Activated naive CD4-positive, alpha-beta T cell (primary cell): Measurements from ENCODE around the gene MCCC1.
"Not testable (repeated sequence)": the region's sequence is repeated elsewhere in the genome, so short reads cannot be mapped to it uniquely, and the experiment has no call there.

Source experiments
- DNase-seq, 4 experiments: peaks; one replicate each; lab custom pipeline; 2025; lab: John Stamatoyannopoulos, UW

Gene MCCC1

GRCh38 chr3:183103950-183104349 lies 4.7 kb upstream of the MCCC1 start:
- not testable (repeated sequence) for DNase-seq

DNA sequence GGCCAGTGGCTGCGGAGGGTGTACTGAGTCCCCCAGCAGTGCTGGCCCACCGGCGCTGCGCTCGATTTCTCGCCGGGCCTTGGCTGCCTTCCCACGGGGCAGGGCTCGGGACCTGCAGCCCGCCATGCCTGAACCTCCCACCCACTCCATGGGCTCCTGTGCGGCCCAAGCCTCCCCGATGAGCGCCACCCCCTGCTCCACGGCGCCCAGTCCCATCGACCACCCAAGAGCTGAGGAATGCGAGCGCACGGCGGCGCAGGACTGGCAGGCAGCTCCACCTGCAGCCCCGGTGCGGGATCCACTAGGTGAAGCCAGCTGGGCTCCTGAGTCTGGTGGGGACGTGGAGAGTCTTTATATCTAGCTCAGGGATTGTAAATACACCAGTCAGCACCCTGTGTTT lies 1.7 kb upstream of the MCCC1 start:
- not testable (repeated sequence) for DNase-seq

DNA sequence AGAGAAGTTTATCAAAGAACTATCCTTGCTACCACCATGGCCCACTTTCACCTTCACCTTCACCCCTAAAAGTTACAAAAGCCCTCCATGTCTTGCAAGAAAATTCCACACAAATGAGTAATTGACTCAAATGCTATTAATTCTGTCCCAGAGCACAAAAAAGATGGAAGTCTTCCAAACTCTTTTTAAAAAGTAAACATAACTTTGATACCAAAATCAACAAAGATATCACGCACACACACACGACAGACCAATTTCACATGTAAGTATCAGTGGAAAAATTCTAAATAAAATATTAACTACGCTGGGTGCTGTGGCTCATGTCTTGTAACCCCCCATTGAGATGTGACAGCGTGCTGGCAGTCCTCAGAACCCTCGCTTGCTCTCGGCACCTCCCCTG lies 1.1 kb upstream of the MCCC1 start:
- no peak for DNase-seq

GRCh38 chr3:183099838-183100204 lies 525 bp upstream of the MCCC1 start:
- no peak for DNase-seq

DNA sequence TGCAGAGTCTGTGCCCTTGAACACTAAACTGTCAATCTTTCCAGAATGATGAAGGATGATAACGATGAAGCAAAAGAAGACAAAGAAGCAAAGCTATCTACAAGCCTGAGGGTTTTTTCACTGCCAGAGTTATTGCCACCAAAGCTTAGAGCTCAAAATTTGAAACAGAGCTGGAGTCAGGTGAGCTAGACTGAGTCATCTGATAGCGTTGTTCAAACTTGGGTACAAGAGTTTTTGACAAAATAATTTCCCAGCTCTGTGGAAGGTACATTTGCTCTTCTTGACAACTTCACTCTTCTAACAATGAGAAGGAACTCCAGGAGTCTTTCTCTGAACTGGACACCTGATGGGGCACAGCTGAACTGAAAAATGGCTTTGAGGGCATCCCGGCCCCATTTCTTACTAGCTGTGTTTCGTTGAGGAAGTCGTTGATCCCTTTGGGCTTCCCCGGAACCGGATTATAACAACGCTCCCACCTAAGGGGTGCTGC lies 715 bp downstream of the MCCC1 start:
- DNase-seq, result no peak

- no peak for DNase-seq
Observed at GRCh38 chr3:183094711-183095110, 4.6 kb downstream of the MCCC1 start.

DNA sequence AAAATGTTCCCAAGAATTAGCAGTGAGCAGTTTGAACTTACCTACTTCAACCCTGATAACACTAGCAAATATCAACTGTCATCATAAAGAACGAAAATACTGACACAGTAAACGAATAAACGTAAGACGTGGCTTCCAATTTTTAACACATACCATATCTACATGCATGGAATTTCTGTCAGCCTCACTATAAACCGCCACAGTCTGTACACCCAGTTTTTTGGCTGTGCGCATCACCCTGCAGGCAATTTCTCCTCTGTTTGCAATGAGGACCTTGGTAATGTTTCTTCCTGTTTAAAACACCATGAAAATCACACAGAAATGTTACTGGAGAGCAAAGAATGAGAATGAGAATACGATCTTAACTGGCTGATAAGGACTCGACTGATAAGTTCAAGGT lies 7.0 kb downstream of the MCCC1 start:
- no peak for DNase-seq

- DNase-seq, result no peak
Observed at GRCh38 chr3:183087184-183087583, 12.1 kb downstream of the MCCC1 start.

- DNase-seq, result no peak
Observed at GRCh38 chr3:183085634-183086390, 13.5 kb downstream of the MCCC1 start.

DNA sequence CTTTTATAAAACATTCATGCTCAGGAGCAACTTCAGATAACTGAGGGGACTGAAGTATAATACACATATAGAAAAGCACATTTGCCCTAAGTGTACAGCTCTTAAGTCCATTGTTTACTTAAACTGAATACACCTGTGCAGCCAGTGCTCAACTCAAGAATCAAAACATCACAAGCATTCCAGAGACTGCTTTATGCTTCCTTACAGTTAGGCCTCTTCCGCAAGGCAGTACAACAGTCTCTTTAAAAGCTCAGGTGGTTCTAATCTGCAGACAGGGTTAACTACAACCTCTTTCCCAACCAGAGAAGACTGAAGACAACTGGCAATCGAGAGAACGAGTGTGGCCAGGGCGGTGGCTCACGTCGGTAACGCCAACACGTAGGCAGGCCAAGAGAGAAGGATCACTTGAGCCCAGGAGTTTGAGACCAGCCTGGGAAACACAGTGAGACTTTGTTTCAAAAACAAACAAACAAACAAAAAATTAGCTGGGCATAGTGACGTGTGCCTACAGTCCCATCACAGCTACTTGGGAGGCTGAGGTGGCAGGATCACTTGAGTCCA lies 16.9 kb downstream of the MCCC1 start:
- DNase-seq, result no peak

- no peak for DNase-seq
Observed at GRCh38 chr3:183081459-183082183, 17.7 kb downstream of the MCCC1 start.

DNA sequence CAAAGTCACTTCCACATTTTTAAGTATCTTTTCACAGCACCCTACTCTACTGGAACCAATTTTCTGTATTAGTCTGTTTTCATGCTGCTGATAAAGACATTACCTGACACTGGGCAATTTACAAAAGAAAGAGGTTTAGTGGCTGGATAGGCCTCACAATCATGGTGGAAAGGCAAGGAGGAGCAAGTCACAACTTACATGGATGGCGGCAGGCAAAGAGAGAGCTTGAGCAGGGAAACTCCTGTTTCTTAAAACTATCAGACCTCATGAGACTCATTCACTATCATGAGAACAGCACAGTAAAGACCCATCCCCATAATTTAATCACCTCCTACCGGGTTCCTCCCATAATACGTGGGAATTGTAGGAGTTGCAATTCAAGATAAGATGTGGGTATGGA lies 18.7 kb downstream of the MCCC1 start:
- no peak for DNase-seq

GRCh38 chr3:183074881-183075280 lies 24.4 kb downstream of the MCCC1 start:
- no peak for DNase-seq

GRCh38 chr3:183074261-183074660 lies 25.0 kb downstream of the MCCC1 start:
- DNase-seq, result no peak

GRCh38 chr3:183073839-183074238 lies 25.5 kb downstream of the MCCC1 start:
- no peak for DNase-seq

- no peak for DNase-seq
Observed at GRCh38 chr3:183070892-183071291, 28.4 kb downstream of the MCCC1 start.

- no peak for DNase-seq
Observed at GRCh38 chr3:183069086-183069485, 30.2 kb downstream of the MCCC1 start.

GRCh38 chr3:183066891-183067290 lies 32.4 kb downstream of the MCCC1 start:
- not testable (repeated sequence) for DNase-seq

- DNase-seq, result no peak
Observed at GRCh38 chr3:183064475-183064874, 34.8 kb downstream of the MCCC1 start.

DNA sequence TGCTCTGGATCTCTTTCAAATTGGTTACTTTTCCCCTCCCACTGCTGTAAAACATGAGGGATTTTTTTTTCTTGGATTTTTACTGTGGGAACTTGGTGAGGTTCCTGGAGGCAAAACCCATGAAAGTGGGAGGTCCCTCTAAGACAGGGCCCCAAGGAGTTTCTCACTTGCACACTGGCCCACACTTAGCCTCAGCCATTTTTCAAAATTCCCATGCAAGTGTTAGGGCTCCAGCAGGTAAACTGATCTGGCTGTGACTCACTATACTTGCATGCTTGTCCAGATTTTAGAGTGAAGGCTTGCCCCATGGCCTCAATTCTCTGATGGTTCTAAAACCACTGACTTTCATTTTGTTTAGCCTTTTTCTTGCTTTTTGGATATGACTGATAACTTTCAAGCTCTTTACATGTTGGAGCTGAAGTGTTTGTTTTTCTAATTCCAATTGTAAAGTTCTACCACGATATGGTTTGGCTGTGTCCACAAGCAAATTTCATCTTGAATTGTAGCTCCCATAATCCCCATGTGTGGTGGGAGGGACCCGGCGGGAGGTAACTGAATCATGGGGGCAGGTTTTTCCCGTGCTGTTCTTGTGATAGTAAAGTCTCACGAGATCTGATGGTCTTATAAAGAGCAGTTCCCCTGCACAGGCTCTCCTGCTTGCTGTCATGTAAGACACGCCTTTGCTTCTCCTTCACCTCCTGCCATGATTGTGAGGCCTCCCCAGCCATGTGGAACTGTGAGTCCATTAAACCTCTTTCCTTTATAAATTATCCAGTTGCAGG lies 37.7 kb downstream of the MCCC1 start:
- DNase-seq, result no peak

- no peak for DNase-seq
Observed at GRCh38 chr3:183058351-183058750, 40.9 kb downstream of the MCCC1 start.

GRCh38 chr3:183050706-183051105 lies 48.6 kb downstream of the MCCC1 start:
- DNase-seq, result no peak
